WTC11 (cell line): ENCODE data around the gene MAZ. TPM values are rescaled to one million over a fixed set of nuclear protein-coding genes. Genes with fewer than 3 reads are reported as not detected.

ENCODE experiments used
- AR ChIP-seq: fragments of 250-450 bp; sonication (Bioruptor Pico); IDR thresholded peaks from 2 replicates; pipeline ENCODE4 v1.9.0; 2021; ENCODE audit warnings: mild to moderate bottlenecking
- GABPB1 ChIP-seq: sonication (generic); formaldehyde crosslinking; IDR thresholded peaks from 2 replicates; pipeline ENCODE4 v1.8.1; 2023; ENCODE audit warnings: mild to moderate bottlenecking, missing genetic modification reagents
- GRHL2 ChIP-seq: fragments of 250-450 bp; sonication (Bioruptor Pico); IDR thresholded peaks from 2 replicates; pipeline ENCODE4 v1.8.0; 2022; ENCODE audit warnings: mild to moderate bottlenecking, moderate library complexity; ENCODE audit not compliant: insufficient replicate concordance, severe bottlenecking
- JUN ChIP-seq: sonication (generic); formaldehyde crosslinking; IDR thresholded peaks from 2 replicates; pipeline ENCODE4 v1.8.0; 2023; ENCODE audit warnings: mild to moderate bottlenecking, missing genetic modification reagents
- MYBL2 ChIP-seq: sonication (generic); formaldehyde crosslinking; IDR thresholded peaks from 2 replicates; pipeline ENCODE4 v1.8.1; 2023; ENCODE audit warnings: mild to moderate bottlenecking, moderate library complexity, missing genetic modification reagents
- NFE2L1 ChIP-seq: sonication (generic); formaldehyde crosslinking; IDR thresholded peaks from 2 replicates; pipeline ENCODE4 v1.8.1; 2023; ENCODE audit warnings: missing genetic modification reagents
- NFYB ChIP-seq: sonication (generic); formaldehyde crosslinking; conservative IDR thresholded peaks from 2 replicates; pipeline ENCODE4 v1.8.0; 2022; ENCODE audit warnings: low read depth, missing genetic modification reagents
- NR1H2 ChIP-seq: sonication (generic); formaldehyde crosslinking; IDR thresholded peaks from 2 replicates; pipeline ENCODE4 v1.9.0; 2021; ENCODE audit warnings: mild to moderate bottlenecking, moderate library complexity, missing genetic modification reagents
- RORB ChIP-seq: fragments of 250-450 bp; sonication (Bioruptor Pico); IDR thresholded peaks from 2 replicates; pipeline ENCODE4 v1.9.0; 2021; ENCODE audit warnings: mild to moderate bottlenecking
- SP1 ChIP-seq: sonication (generic); formaldehyde crosslinking; conservative IDR thresholded peaks from 2 replicates; pipeline ENCODE4 v1.8.1; 2022; ENCODE audit warnings: missing genetic modification reagents
- STAT6 ChIP-seq: sonication (generic); formaldehyde crosslinking; conservative IDR thresholded peaks from 2 replicates; pipeline ENCODE4 v1.8.1; 2023; ENCODE audit warnings: mild to moderate bottlenecking, low read depth, missing genetic modification reagents, moderate library complexity
- TEAD1 ChIP-seq: sonication (generic); formaldehyde crosslinking; IDR thresholded peaks from 2 replicates; pipeline ENCODE4 v1.8.0; 2022; ENCODE audit warnings: mild to moderate bottlenecking, missing genetic modification reagents
- TEAD4 ChIP-seq: sonication (generic); formaldehyde crosslinking; IDR thresholded peaks from 2 replicates; pipeline ENCODE4 v1.8.0; 2022; ENCODE audit warnings: mild to moderate bottlenecking, missing genetic modification reagents
- TP53 ChIP-seq: sonication (generic); formaldehyde crosslinking; IDR thresholded peaks from 2 replicates; pipeline ENCODE4 v1.8.1; 2023; ENCODE audit warnings: mild to moderate bottlenecking, missing genetic modification reagents
- ZBTB21 ChIP-seq: sonication (generic); formaldehyde crosslinking; IDR thresholded peaks from 2 replicates; pipeline ENCODE4 v1.8.1; 2023; ENCODE audit warnings: mild to moderate bottlenecking, missing genetic modification reagents, borderline replicate concordance
- ZNF121 ChIP-seq: sonication (generic); formaldehyde crosslinking; IDR thresholded peaks from 2 replicates; pipeline ENCODE4 v1.8.0; 2023; ENCODE audit warnings: missing genetic modification reagents
- ZNF232 ChIP-seq: sonication (generic); formaldehyde crosslinking; IDR thresholded peaks from 2 replicates; pipeline ENCODE4 v1.8.0; 2022; ENCODE audit warnings: mild to moderate bottlenecking, missing genetic modification reagents
- ZNF396 ChIP-seq: fragments of 250-450 bp; sonication (Bioruptor Pico); IDR thresholded peaks from 2 replicates; pipeline ENCODE4 v1.8.0; 2021; ENCODE audit warnings: mild to moderate bottlenecking, moderate library complexity, borderline replicate concordance
- ZNF512 ChIP-seq: sonication (generic); formaldehyde crosslinking; IDR thresholded peaks from 2 replicates; pipeline ENCODE4 v1.8.1; 2022; ENCODE audit warnings: missing genetic modification reagents, borderline replicate concordance
- total RNA-seq: library from RNA; stranded (reverse); gene quantifications from 3 replicates; pipeline ENCODE4 v1.2.3, GENCODE V29; 2021
- TF ChIP-seq, protein P1 (sequence below): sonication (generic); formaldehyde crosslinking; IDR thresholded peaks from 2 replicates; pipeline ENCODE4 v1.8.0; 2022; ENCODE audit warnings: mild to moderate bottlenecking, missing genetic modification reagents
- TF ChIP-seq, protein P2 (sequence below): sonication (generic); formaldehyde crosslinking; IDR thresholded peaks from 2 replicates; pipeline ENCODE4 v1.8.1; 2023; ENCODE audit warnings: mild to moderate bottlenecking, missing genetic modification reagents, moderate library complexity
- TF ChIP-seq, protein P3 (sequence below): sonication (generic); formaldehyde crosslinking; IDR thresholded peaks from 2 replicates; pipeline ENCODE4 v1.8.0; 2023; ENCODE audit warnings: missing genetic modification reagents, mild to moderate bottlenecking, borderline replicate concordance
- TF ChIP-seq, protein P4 (sequence below): sonication (generic); formaldehyde crosslinking; IDR thresholded peaks from 2 replicates; pipeline ENCODE4 v1.8.1; 2022; ENCODE audit warnings: mild to moderate bottlenecking, missing genetic modification reagents, moderate library complexity, borderline replicate concordance

The MAZ gene
- total RNA-seq, 1 experiment from 2014 or later: 405 TPM

DNA sequence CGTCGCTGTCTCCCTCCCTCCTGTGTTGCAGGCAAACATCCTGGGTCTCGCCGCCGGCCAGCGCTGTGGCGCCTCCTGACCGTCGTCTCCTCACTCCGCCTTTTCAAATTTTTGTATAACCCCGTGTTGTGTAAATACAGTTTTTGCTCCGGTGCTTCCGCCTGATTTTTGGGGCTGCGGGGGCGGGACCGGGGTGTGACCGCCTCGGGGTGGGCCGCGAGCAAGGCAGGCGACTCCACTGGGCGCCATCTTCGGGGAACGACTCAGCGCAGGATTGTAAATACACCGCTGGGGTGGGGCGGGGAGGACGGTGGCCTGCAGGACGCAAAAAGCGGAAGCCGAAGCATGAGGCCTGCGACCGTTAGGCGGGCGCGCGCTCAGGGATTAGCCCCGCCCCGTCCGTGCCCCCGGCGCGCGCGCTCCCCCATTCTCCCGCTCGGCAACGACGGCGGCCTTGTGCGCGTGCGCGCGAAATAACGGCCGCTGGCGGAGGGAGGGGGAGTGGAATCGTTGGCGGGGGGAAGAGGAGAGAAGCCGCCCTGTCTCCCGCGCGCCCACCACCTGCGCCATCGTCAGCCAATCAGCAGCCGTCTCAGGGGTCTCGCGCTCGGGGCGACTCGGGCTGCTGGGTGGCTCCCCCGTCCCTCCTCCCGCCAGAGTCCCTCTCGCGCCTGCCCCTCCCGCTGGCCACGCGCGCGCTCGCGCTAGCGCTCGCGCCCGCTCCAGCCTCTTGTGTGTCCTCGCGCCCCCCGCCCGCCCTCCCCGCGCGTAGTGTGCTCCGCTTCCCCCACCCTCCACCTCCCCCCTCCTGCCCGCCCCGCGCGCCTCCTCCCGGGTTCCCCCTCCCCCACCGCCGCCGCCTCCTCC, 864 bp upstream of the MAZ start (continued):
- TF ChIP-seq NFYB (CRISPR knock-in tag) (no peak; the same call in none of the 2 replicates), ZNF512 (CRISPR knock-in tag) (no peak), GRHL2 (CRISPR knock-in tag) (no peak), MYBL2 (CRISPR knock-in tag) (peak; percentile 100), NFE2L1 (peak; percentile 68), ZBTB21 (CRISPR knock-in tag) (peak; percentile 75; the same call in 1 of the 2 replicates), STAT6 (CRISPR knock-in tag) (no peak; the same call in 1 of the 2 replicates), SP1 (CRISPR knock-in tag) (peak; percentile 98), AR (CRISPR knock-in tag) (peak; percentile 81; the same call in 1 of the 2 replicates), ZNF396 (CRISPR knock-in tag) (no peak), ZNF232 (CRISPR knock-in tag) (no peak), TEAD4 (CRISPR knock-in tag) (no peak), JUN (CRISPR knock-in tag) (0 out of 2 replicates have a peak, but pooled peaks have one; percentile 24), TEAD1 (peak; percentile 61), TP53 (no peak), ZNF121 (no peak), GABPB1 (peak; percentile 62), RORB (CRISPR knock-in tag) (no peak), NR1H2 (CRISPR knock-in tag) (no peak)
- TF ChIP-seq, protein P1, sequence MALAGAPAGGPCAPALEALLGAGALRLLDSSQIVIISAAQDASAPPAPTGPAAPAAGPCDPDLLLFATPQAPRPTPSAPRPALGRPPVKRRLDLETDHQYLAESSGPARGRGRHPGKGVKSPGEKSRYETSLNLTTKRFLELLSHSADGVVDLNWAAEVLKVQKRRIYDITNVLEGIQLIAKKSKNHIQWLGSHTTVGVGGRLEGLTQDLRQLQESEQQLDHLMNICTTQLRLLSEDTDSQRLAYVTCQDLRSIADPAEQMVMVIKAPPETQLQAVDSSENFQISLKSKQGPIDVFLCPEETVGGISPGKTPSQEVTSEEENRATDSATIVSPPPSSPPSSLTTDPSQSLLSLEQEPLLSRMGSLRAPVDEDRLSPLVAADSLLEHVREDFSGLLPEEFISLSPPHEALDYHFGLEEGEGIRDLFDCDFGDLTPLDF: peak; percentile 33; the same call in 1 of the 2 replicates
- TF ChIP-seq, protein P2, sequence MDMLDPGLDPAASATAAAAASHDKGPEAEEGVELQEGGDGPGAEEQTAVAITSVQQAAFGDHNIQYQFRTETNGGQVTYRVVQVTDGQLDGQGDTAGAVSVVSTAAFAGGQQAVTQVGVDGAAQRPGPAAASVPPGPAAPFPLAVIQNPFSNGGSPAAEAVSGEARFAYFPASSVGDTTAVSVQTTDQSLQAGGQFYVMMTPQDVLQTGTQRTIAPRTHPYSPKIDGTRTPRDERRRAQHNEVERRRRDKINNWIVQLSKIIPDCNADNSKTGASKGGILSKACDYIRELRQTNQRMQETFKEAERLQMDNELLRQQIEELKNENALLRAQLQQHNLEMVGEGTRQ (CRISPR knock-in tag): peak; percentile 73
- TF ChIP-seq, protein P3, sequence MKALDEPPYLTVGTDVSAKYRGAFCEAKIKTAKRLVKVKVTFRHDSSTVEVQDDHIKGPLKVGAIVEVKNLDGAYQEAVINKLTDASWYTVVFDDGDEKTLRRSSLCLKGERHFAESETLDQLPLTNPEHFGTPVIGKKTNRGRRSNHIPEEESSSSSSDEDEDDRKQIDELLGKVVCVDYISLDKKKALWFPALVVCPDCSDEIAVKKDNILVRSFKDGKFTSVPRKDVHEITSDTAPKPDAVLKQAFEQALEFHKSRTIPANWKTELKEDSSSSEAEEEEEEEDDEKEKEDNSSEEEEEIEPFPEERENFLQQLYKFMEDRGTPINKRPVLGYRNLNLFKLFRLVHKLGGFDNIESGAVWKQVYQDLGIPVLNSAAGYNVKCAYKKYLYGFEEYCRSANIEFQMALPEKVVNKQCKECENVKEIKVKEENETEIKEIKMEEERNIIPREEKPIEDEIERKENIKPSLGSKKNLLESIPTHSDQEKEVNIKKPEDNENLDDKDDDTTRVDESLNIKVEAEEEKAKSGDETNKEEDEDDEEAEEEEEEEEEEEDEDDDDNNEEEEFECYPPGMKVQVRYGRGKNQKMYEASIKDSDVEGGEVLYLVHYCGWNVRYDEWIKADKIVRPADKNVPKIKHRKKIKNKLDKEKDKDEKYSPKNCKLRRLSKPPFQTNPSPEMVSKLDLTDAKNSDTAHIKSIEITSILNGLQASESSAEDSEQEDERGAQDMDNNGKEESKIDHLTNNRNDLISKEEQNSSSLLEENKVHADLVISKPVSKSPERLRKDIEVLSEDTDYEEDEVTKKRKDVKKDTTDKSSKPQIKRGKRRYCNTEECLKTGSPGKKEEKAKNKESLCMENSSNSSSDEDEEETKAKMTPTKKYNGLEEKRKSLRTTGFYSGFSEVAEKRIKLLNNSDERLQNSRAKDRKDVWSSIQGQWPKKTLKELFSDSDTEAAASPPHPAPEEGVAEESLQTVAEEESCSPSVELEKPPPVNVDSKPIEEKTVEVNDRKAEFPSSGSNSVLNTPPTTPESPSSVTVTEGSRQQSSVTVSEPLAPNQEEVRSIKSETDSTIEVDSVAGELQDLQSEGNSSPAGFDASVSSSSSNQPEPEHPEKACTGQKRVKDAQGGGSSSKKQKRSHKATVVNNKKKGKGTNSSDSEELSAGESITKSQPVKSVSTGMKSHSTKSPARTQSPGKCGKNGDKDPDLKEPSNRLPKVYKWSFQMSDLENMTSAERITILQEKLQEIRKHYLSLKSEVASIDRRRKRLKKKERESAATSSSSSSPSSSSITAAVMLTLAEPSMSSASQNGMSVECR (CRISPR knock-in tag): peak; percentile 70; the same call in 1 of the 2 replicates
- TF ChIP-seq, protein P4, sequence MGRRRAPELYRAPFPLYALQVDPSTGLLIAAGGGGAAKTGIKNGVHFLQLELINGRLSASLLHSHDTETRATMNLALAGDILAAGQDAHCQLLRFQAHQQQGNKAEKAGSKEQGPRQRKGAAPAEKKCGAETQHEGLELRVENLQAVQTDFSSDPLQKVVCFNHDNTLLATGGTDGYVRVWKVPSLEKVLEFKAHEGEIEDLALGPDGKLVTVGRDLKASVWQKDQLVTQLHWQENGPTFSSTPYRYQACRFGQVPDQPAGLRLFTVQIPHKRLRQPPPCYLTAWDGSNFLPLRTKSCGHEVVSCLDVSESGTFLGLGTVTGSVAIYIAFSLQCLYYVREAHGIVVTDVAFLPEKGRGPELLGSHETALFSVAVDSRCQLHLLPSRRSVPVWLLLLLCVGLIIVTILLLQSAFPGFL: 0 out of 2 replicates have a peak, but pooled peaks have one; percentile 16
